NB4 (cell line): ENCODE data around the gene TNFRSF11A.

Source experiments
- CTCF ChIP-seq: IDR thresholded peaks from one replicate; pipeline ENCODE4 v1.5.1; 2012; ENCODE audit warnings: low read depth, low read length
- MAX ChIP-seq: IDR thresholded peaks from 2 replicates; pipeline ENCODE4 v1.6.1; 2011; ENCODE audit warnings: low read depth, low read length

GRCh38 chr18:62384068-62384467 lies 59.0 kb downstream of the TNFRSF11A start:
- TF ChIP-seq CTCF = no peak
- TF ChIP-seq MAX = no peak
